HG03460 (cell line): Measurements from ENCODE around the gene DPY19L3.
"Not testable (repeated sequence)": the region's sequence is repeated elsewhere in the genome, so short reads cannot be mapped to it uniquely, and the experiment has no call there.

ENCODE experiments used
- ATAC-seq: cut with Tn5 transposase; IDR thresholded peaks from one replicate; pipeline ENCODE4 v1.9.1; 2021; ENCODE audit not compliant: unreplicated experiment

Gene DPY19L3

DNA sequence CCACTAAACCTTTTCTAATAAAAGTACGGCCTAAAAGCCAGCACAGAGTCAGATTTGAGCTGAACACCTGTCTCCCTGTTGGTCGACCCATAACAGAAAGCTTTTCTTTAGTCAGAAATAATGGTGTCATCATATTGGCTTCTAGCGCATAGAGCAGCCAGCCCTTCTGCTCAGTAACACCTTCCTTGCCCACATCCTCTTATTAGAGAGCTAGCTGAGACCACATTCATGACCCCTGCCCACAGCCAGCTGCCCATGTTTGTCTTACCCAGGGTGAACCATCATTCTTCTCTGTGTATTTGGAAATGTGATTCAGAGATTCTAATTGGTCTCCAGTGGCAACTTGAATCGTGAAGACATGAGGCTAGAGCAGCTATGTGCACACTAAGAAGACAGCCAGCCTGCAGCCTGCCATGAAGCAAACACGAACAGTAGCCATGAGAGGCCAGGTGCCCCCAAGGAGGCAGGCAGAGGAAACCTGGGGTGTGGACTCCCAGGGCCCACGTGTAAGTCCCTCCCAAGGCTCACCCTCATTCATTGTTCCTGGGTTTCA, 93.2 kb downstream of the DPY19L3 start:
- ATAC-seq = no peak

DNA sequence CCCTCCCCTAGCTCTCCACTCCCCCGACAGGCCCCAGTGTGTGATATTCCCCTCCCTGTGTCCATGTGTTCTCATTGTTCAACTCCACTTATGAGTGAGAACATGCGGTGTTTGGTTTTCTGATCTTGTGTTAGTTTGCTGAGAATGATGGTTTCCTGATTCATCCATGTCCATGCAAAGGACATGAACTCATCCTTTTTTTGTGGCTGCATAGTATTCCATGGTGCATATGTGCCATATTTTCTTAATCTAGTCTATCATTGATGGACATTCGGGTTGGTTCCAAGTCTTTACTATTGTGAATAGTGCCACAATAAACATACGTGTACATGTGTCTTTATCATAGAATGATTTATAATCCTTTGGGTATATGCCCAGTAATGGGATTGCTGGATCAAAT, 106.9 kb downstream of the DPY19L3 start:
- ATAC-seq = not testable (repeated sequence)

DNA sequence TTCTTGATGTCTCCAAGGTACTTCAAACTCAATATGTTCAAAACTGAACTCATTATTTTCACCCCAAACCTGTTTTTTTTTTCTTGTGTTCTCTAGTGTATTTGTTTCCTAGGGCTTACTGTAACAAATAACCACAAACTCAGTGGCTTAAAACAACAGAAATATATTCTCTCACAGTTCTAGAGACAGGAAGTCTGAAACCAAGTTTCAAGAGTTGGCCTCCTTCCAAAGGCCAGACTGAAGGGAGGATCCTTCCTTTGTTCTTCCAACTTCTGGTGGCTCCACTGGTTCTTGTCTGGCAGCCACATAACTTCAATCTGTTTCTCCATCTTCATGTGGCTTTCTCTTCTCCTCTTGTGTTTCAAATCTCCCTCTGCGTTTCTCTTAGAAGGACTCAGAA, 113.5 kb downstream of the DPY19L3 start:
- ATAC-seq = no peak

DNA sequence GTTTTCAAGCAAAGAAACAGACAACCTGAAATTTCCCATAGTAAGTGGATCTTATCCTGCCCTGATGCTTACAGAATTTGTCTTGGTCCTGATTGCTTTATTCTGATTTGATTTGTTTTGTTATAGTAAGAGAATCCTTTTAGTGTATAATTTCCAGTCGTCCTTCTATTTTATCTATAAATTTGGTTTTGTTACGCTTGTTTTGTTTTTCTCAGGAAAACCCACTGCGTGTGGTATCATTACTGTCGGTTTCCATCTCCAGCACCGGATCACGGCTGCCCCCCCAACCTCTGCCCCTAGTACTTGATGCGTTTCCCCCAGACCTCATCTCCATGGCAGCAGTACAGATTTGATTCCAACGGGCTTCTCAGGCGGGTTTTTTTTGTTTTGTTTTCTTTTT, 117.4 kb downstream of the DPY19L3 start:
- ATAC-seq = no peak

DNA sequence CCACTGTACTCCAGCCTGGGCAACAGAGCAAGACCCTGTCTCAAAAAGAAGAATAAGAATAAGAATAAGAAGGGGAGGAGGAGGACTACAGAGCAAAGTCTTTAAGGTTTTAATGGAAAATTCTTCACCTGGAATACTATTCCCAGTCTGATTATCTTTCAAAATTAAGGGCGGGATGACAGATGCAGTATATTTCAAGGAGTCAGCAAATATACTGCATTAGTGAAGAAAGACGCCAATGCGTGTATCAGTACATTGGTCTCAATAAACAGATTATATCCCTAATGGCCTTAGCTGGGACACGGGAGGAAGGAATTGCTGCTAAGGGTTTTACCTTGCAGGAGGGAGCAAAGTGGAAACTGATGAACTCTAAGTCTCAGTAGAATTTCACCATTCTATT, 121.3 kb downstream of the DPY19L3 start:
- no peak for ATAC-seq

DNA sequence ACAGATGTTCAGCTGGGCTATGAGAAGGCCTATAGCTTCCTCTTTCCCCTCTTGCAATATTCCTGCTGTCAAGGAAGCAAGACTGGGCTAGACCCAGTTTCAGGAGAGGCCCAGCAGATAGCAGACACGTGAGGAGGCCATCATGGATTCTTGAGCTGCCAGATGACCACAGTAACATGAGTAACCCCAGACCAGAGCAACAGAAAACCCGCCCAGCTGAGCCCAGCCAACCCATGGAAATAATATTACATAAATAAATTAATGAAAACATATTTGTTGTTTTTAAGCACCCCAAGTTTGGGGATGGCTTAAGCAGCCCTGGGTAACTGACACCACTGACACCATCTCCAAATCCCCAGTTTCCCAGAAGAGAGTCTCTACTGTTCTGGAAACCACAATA, 125.2 kb downstream of the DPY19L3 start:
- ATAC-seq = no peak

DNA sequence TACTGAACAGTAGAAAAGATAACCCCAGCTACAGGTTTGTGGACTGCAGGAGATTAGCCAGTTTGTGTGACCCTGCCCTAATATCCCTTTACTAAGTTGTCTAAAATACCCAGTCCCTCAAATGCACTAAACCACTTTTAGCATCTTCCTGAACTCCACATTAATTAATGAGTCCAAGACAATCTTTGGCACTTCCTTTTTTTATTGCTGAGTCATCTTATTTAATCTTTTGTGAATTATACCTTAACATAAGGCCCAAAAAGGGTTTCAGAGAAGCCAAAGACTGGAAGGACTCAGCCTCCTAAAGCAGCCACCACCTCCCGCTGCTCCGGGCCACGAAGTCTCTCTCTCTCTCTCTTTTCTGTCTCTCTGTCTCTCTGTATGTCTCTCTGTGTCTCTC, 126.7 kb downstream of the DPY19L3 start:
- no peak for ATAC-seq
